Activated T-cell treated with anti-CD3 and anti-CD28 coated beads, Interleukin-2, amount 50 U/mL, for 1 hour (primary cell): Measurements from ENCODE around the gene VRK1.

Experiments used
- DNase-seq: peaks from one replicate; pipeline ENCODE4 v3.0.0-alpha.2; 2020

VRK1 gene

DNA sequence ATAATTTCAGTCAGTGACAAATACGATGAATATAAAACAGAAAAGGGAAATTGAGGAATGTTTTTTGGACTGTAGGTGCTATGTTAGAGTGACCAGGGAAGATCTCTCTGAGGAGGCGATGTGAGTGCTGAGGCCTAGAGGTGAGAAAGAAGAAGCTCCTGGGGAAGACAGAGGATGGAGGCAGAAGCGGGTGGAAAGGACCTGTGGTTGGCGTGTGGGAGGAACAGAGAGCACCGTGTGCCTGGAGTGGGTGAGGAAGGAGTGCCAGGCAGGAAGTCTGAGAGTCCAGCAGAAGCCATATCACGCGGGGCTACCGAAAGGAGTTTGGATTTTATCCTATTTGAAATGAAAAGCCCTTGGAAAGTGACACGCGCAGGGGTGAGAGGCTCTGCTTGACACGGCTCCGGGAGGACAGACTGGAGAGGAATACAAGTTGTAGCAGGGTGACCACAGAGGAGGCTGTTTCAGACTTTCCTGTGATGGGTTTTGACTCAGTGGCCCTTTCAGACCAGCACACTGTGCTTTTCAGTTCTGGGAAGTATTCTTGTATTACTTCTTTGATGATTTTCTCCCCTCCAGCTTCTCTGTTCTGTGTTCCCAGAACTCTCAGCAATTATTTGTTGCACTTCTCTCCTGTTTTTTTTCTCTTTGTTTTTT is 96.9 kb downstream of the VRK1 start:
- DNase-seq, result no peak

DNA sequence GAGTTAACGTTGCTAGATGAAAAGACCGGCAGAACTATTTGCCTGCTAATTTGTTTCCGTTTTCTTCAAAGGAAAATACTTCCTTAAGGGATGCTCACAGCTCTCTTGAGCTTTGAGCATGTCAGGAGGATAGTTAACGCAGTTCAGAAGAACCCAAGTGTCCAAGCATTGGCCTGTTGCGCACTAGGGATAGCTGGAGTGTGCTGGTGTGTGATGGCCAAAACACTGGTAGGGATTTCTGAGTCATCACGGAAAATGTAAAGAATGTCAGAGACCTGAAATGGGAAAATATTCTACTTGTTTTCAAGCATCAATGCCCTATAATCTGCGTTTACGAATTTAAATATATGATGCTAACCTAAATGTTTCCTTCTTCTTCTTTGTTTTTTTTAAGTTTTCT is 97.8 kb downstream of the VRK1 start:
- no peak for DNase-seq

DNA sequence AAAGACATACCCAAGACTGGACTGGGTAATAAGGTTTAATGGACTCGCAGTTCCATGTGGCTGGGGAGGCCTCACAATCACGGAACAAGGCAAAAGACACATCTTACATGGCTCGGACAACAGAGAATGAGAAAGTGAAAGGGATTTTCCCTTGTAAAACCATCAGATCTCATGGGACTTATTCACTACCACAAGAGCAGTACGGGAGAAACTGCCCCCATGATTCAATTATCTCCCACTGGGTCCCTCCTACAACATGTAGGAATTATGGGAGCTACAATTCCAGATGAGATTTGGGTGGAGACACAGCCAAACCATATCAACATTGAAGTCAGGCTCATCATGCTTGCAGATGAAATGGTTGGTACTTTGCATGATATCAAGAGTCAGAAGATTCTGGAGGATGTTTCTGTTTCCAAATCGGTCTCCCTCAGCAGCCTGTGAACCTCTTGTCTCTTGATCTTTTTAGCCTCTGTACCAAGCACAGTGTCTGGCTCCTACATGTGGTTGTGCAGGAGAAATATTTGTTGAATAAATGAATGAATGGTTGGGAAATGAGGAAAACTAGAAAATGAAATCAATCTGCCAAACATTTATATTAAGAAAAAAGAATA is 98.6 kb downstream of the VRK1 start:
- DNase-seq, result no peak

DNA sequence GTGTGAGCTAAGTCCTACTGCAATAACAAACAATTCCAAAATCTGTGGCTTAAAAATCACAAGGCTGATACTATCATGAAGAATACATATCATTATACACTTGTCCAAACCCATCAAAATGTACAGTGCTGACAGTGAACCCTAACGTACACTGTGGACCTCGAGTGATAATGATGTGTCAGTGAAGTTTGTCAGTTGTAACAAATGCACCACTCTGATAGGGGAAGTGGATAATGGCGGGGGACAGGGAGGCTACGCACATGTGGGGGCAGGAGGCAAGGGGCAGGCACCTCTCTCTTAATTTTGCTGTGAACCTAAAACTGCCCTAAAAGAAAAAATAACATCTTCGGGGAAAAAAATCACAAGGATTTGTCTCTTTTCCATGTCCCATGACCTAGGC is 100.0 kb downstream of the VRK1 start:
- no peak for DNase-seq

DNA sequence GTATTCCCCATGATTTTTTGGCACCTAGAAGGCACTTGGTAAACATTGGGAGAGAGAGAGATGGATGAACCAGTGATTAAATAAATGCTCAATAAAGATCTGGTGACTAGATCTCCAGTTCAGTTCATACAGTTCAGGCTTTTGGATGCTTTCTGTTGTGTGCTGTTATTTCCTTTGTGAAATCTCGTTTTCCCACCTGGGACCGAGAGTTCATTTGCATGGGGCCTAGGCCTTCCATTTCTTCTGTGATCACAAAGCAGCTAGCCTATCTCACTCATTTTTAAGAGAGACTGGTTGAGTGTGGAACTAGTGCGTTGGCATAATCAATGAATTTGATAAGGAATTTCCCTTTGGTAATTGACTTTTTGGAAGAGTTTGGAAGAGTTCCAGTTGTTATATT is 104.0 kb downstream of the VRK1 start:
- no peak for DNase-seq

DNA sequence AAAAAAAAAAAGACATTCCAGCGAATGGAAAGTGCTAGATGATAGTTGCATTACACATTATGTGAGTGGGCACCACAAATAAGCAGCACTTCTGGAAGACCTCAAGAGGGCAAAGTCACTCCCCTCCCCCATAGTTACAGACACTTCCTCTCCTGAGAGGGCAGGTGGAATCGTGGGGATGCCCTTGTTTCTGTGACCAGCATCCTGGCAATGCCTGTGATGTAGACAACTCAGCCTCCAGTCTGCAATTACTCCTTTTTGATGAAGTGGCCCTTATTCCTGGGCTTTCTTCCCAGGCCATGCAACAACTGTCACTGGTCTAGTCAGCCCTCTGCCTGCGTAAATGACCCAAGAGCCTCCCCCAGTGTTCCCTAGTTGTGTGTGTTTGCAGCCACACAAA is 104.8 kb downstream of the VRK1 start:
- no peak for DNase-seq

- DNase-seq, result no peak
Measured at GRCh38 chr14:96903444-96904023, 106.4 kb downstream of the VRK1 start.

- DNase-seq, result no peak
Measured at GRCh38 chr14:96904201-96904600, 107.0 kb downstream of the VRK1 start.

DNA sequence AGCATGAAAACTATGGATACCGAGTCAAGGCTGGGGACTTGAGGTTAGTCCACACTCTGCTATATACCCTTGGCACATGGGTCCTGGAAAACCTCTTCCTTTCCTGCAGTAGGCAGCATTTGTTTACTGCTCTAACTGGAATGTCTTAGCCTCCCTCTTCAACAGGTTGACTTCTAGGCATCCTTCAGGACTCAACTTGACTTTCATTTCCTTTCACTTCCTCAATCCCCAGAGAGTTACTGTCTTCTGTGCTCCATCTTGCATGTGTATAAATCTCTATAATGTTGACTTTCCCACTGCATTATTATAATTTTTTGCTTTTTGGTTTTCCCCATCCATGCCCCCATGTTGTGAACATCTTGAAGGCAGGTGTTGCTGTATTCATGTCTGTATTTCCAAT is 107.9 kb downstream of the VRK1 start:
- no peak for DNase-seq

- no peak for DNase-seq
Measured at GRCh38 chr14:96905825-96906224, 108.6 kb downstream of the VRK1 start.

DNA sequence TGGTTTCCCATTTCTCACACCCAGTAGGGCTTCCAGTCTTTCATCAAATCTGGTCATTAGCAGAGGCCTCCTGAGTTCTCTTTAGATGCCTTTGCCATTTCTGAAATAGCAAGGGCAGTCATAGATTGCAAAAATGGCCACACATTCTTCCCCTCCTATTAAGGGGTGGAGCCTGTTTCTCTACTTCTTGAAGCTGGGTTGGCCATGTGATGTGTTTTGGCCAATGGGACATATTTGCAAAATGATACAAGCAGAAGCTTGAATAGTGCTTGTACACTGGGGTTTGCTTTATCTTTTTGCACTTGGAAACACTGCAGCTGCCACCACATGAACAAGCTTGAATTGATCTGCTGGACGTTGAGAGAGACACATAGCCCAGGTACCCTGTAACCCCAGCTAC is 109.3 kb downstream of the VRK1 start:
- no peak for DNase-seq

DNA sequence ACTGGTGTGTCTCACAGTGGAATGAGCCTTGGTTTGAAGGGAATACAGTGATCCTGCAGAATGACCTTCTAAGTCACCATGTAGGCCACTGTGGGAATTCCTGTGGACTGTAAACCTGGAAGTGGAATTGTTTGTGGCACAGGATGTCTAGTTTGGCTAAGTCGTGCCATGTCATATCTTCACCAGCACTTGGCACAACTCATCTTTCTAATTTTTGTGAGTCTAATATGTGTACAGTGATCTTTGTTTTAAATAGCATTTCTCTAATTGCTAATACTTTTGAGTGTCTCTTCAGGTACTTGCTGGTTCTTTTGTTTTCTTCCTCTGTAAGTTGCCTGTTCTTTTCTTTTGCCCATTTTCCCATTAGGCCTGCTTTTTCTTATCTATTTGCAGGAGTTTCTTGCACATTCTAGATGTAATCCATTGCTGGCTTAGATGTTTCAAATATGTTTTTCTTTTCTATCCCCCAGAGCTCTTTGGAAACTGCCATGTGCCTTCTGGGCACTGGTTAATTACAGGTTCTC is 112.7 kb downstream of the VRK1 start:
- DNase-seq, result no peak

GRCh38 chr14:96911499-96912149 is 114.4 kb downstream of the VRK1 start:
- DNase-seq, result no peak

DNA sequence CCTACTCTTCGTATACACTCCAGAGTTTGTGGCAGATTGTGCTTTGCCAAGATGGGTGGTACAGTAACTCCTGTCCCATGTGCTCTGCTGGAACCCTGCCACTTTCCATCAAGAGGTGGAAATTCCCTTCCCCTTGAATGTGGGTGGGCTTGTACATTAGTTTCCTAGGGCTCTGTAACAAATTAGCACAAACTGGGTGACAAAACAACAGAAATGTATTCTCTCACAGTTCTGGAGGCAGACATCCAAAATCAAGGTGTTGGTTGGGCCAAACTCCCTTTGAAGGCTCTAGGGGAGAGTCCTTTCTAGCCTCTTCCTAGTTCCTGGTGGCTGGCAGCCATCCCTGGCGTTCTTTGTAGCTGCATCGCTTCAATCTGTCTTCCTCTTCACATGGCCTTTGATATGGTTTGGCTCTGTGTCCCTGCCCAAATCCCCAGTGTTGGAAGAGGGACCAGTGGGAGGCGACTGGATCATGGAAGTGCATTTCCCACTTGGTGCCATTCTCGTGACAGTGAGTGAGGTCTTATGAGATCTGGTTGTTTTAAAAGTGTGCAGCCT is 117.5 kb downstream of the VRK1 start:
- DNase-seq, result no peak

GRCh38 chr14:96915478-96915877 is 118.3 kb downstream of the VRK1 start:
- no peak for DNase-seq

GRCh38 chr14:96916751-96917150 is 119.6 kb downstream of the VRK1 start:
- DNase-seq, result no peak

DNA sequence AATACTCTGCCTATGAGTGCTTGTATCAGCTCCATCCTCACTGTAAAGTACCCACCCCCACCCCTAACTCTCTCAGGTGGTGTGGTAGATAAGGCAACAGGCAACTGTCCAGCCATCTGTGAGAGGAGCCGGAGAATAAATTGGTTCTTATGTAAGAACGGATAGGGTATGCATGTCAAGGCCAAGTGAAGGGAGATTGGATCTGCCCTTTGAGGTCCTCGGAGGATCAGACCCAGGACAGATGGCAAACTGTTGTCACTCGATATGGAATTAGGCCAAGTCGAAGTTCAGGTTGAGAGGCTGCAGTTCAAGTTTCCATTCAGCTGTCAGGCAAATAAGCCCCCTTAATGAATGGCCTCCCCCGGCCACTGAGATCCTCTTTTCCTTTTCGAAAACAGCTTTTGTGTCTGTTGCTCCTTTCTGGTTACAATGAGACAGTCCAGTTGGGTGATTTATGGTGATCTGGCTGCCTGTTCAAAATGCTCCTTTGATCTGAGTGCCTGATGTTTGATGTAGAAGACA is 120.3 kb downstream of the VRK1 start:
- no peak for DNase-seq

DNA sequence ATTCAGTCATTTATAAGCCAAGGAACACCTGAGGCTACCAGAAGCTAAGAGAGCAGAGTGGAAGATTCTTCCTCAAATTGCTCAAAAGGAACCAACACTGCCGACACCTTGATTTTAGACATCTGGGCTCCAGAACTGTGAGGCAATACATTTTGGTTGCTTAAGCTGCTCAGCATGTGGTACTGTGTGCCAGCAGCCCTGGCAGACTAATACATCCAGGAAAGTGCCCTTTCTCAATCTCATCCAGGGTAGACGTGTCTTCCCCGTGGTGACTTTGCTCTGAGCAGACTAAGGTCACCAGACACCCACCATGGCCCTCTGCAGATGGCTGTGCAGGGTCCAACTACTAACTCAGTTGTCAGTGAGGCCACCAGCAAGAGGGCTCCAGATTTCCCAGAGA is 122.8 kb downstream of the VRK1 start:
- no peak for DNase-seq

DNA sequence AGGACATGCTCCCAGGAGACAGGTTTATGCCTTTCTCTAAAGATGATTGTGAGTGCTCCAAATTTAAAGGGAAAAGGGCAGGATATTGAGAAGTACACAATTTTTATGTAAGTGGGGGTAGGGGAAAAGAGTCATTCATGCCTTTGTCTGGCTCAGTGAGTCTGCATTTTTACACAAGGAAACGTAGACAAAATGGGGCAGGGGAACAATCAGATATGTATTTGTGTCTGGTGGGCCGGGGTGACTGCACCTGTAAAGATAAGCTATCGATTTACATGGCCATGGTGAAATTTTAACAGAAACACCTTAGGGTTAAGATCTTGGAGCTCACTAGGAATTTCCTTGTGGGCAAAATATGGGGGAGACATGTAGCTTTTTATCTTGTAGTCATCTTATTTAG is 123.6 kb downstream of the VRK1 start:
- DNase-seq, result no peak

- no peak for DNase-seq
Measured at GRCh38 chr14:96922986-96923385, 125.8 kb downstream of the VRK1 start.

- no peak for DNase-seq
Measured at GRCh38 chr14:96925422-96925821, 128.2 kb downstream of the VRK1 start.

- DNase-seq, result no peak
Measured at GRCh38 chr14:96926001-96926400, 128.8 kb downstream of the VRK1 start.

- no peak for DNase-seq
Measured at GRCh38 chr14:96928779-96929380, 131.7 kb downstream of the VRK1 start.
